Prostate gland (tissue), 2 donors: ENCODE data around the gene MTMR10. TPM values are rescaled to one million over a fixed set of nuclear protein-coding genes. Genes with fewer than 3 reads are reported as not detected.

Experiments used
- DNase-seq: peaks from one replicate; pipeline ENCODE4 v3.0.0-alpha.2; 2019; ENCODE audit warnings: low spot score
- H3K27ac ChIP-seq, 2 donors: fragments of 200-600 bp; sonication (generic); 2 replicates each; pipeline ENCODE4 v1.5.1; 2017 to 2019
- H3K27me3 ChIP-seq: fragments of 200-600 bp; sonication (generic); replicated peaks from 2 replicates; pipeline ENCODE4 v1.5.1; 2019; ENCODE audit not compliant: insufficient read depth
- H3K36me3 ChIP-seq, 2 donors: fragments of 200-600 bp; sonication (generic); 1 replicate in 1 of 2; 2 replicates in 1 of 2; pipeline versions ENCODE4 v1.5.1 to v1.8.1; 2017 to 2019
- H3K4me1 ChIP-seq: fragments of 200-600 bp; sonication (generic); replicated peaks from 2 replicates; pipeline ENCODE4 v1.5.1; 2019
- H3K4me3 ChIP-seq, 2 donors: fragments of 200-600 bp; sonication (generic); 2 replicates each; pipeline ENCODE4 v1.5.1; 2017 to 2019
- H3K9me3 ChIP-seq: fragments of 200-600 bp; sonication (generic); 2 replicates; pipeline ENCODE4 v1.5.1; 2017
- CTCF ChIP-seq, 4 experiments: fragments of 200-600 bp in 2 of 4; fragments of 450-650 bp in 2 of 4; sonication (generic) in 2 of 4; IDR thresholded peaks; 1 replicate in 3 of 4; 2 replicates in 1 of 4; pipeline ENCODE4 v1.5.1; 2016 to 2019; ENCODE audit warnings: antibody characterized with exemption in 4 of 4, mild to moderate bottlenecking in 2 of 4, moderate library complexity in 2 of 4
- POLR2A ChIP-seq: fragments of 450-650 bp; IDR thresholded peaks from one replicate; pipeline ENCODE4 v1.6.1; 2016; ENCODE audit warnings: antibody characterized with exemption, mild to moderate bottlenecking
- POLR2AphosphoS5 ChIP-seq: sonication (generic); formaldehyde crosslinking; IDR thresholded peaks from one replicate; pipeline ENCODE4 v1.6.1; 2017; ENCODE audit warnings: antibody characterized with exemption
- WGBS: methylation state at CpG from one replicate; pipeline ENCODE4 v1.1.5; 2018; 5-methylcytosine and 5-hydroxymethylcytosine counted together
- intact Hi-C: fragments of 100-400 bp; cut with DNase I; formaldehyde crosslinking; loops from one replicate; pipeline ENCODE4 v1.14.2; 2022
- total RNA-seq, 2 donors: library from RNA; depleted of rRNA; stranded (reverse); fragments of >200 nt; gene quantifications; one replicate each; pipeline ENCODE4 v1.1.0, GENCODE V29; 2016

The MTMR10 gene
- total RNA-seq, 2 donors from 2014 or later: 32.5 to 35.2 TPM

GRCh38 chr15:31014608-31014925, 23.1 kb upstream of the MTMR10 start:
- Histone ChIP-seq H3K4me3 (no peak overlapping the region), H3K27me3 (no peaks in the 10 kb centered on the region), H3K27ac (no peak overlapping the region), H3K9me3 (no peaks in the 10 kb centered on the region), H3K36me3 (no peaks in the 10 kb centered on the region), H3K4me1 (no peaks in the 10 kb centered on the region)
- TF ChIP-seq CTCF (IDR thresholded peaks at IDR 0.05) (no peak), POLR2AphosphoS5 (no peak), POLR2A (no peak)
- intact Hi-C loops: no loop called here
- no peak for DNase-seq
- 76% methylated on average over 2 of the region's 2 CpGs for WGBS

GRCh38 chr15:31013863-31014607, 22.6 kb upstream of the MTMR10 start:
- WGBS: 58% methylated on average over 2 of the region's 2 CpGs
- Histone ChIP-seq H3K27me3 (no peaks in the 10 kb centered on the region), H3K9me3 (no peaks in the 10 kb centered on the region), H3K4me1 (no peaks in the 10 kb centered on the region), H3K27ac (no peak overlapping the region), H3K4me3 (no peak overlapping the region), H3K36me3 (no peaks in the 10 kb centered on the region)
- TF ChIP-seq POLR2AphosphoS5 (no peak), POLR2A (no peak), CTCF (IDR thresholded peaks at IDR 0.05) (no peak)
- intact Hi-C loops: no loop called here
- DNase-seq: no peak

GRCh38 chr15:31012455-31012854, 21.0 kb upstream of the MTMR10 start:
- DNase-seq: no peak
- Histone ChIP-seq H3K4me3 (no peak overlapping the region), H3K36me3 (no peaks in the 10 kb centered on the region), H3K27me3 (no peaks in the 10 kb centered on the region), H3K27ac (no peak overlapping the region), H3K9me3 (no peaks in the 10 kb centered on the region), H3K4me1 (no peaks in the 10 kb centered on the region)
- TF ChIP-seq POLR2AphosphoS5 (no peak), POLR2A (no peak), CTCF (IDR thresholded peaks at IDR 0.05) (no peak)
- WGBS: 96% methylated on average over 2 of the region's 2 CpGs
- intact Hi-C loops: no loop called here

- no peaks in the 10 kb centered on the region for H3K27me3 ChIP-seq
- H3K4me1 ChIP-seq: no peaks in the 10 kb centered on the region
- no peak overlapping the region for H3K27ac ChIP-seq
- TF ChIP-seq POLR2AphosphoS5 (no peak), CTCF (IDR thresholded peaks at IDR 0.05) (no peak), POLR2A (no peak)
- H3K9me3 ChIP-seq: no peaks in the 10 kb centered on the region
- DNase-seq: no peak
- H3K36me3 ChIP-seq: no peaks in the 10 kb centered on the region
- no peak overlapping the region for H3K4me3 ChIP-seq
- intact Hi-C loops: no loop called here
- 84% methylated on average over 1 of the region's 1 CpG for WGBS
These were observed 18.6 kb upstream of the MTMR10 start for GRCh38 chr15:31010036-31010435.

- no peaks in the 10 kb centered on the region for H3K36me3 ChIP-seq
- TF ChIP-seq CTCF (IDR thresholded peaks at IDR 0.05): no peak
- TF ChIP-seq POLR2A: no peak
- DNase-seq: no peak
- intact Hi-C loops: no loop called here
- H3K4me1 ChIP-seq: no peaks in the 10 kb centered on the region
- WGBS: 51% methylated on average over 2 of the region's 2 CpGs
- no peak overlapping the region for H3K27ac ChIP-seq
- H3K4me3 ChIP-seq: no peak overlapping the region
- H3K27me3 ChIP-seq: no peaks in the 10 kb centered on the region
- no peaks in the 10 kb centered on the region for H3K9me3 ChIP-seq
These were observed 14.2 kb upstream of the MTMR10 start for GRCh38 chr15:31005660-31006059.
